H9 (cell line): ENCODE measurements around the gene KLC1. TPM values are rescaled to one million over a fixed set of nuclear protein-coding genes. Genes with fewer than 3 reads are reported as not detected.

Source experiments
- DNase-seq: peaks from one replicate; pipeline ENCODE4 v3.0.0-alpha.2; 2017
- H2AFZ ChIP-seq: one replicate; pipeline ENCODE4 v1.6.1; 2013; ENCODE audit warnings: mild to moderate bottlenecking, low read length, control low read depth, moderate library complexity
- H2AK5ac ChIP-seq: 2 replicates; pipeline ENCODE4 v1.6.1; 2013; ENCODE audit warnings: low read length, control low read depth, mixed read lengths; ENCODE audit not compliant: insufficient read length
- H2BK120ac ChIP-seq: one replicate; pipeline ENCODE4 v1.6.1; 2013; ENCODE audit warnings: low read depth, mild to moderate bottlenecking, low read length, control low read depth, inconsistent platforms; ENCODE audit not compliant: poor library complexity, severe bottlenecking
- H2BK12ac ChIP-seq: 2 replicates; pipeline ENCODE4 v1.6.1; 2013; ENCODE audit warnings: low read length, control low read depth, mixed read lengths, low read depth; ENCODE audit not compliant: insufficient read length
- H2BK15ac ChIP-seq: 2 replicates; pipeline ENCODE4 v1.6.1; 2013; ENCODE audit warnings: low read depth, low read length, control low read depth
- H2BK20ac ChIP-seq: one replicate; pipeline ENCODE4 v1.6.1; 2013; ENCODE audit warnings: low read depth, mild to moderate bottlenecking, low read length, control low read depth, inconsistent platforms; ENCODE audit not compliant: poor library complexity, severe bottlenecking
- H2BK5ac ChIP-seq: 2 replicates; pipeline ENCODE4 v1.6.1; 2013; ENCODE audit warnings: low read length, control low read depth, mixed read lengths; ENCODE audit not compliant: insufficient read length
- H3K14ac ChIP-seq: 2 replicates; pipeline ENCODE4 v1.6.1; 2013; ENCODE audit warnings: low read length, control low read depth; ENCODE audit not compliant: insufficient read depth
- H3K18ac ChIP-seq: 2 replicates; pipeline ENCODE4 v1.6.1; 2013; ENCODE audit warnings: low read depth, mild to moderate bottlenecking, mixed read lengths, low read length, control low read depth; ENCODE audit not compliant: insufficient read length
- H3K23ac ChIP-seq: 2 replicates; pipeline ENCODE4 v1.6.1; 2013; ENCODE audit warnings: low read length, control low read depth, mixed read lengths, low read depth; ENCODE audit not compliant: insufficient read length
- H3K23me2 ChIP-seq: 2 replicates; pipeline ENCODE4 v1.6.1; 2013; ENCODE audit warnings: low read depth, mild to moderate bottlenecking, mixed read lengths, low read length, control low read depth; ENCODE audit not compliant: insufficient read length, poor library complexity, severe bottlenecking
- H3K27ac ChIP-seq: 2 replicates; pipeline ENCODE4 v1.5.1; 2013; ENCODE audit warnings: low read length, control low read depth, mixed read lengths, low read depth; ENCODE audit not compliant: insufficient read length
- H3K27me3 ChIP-seq: 2 replicates; pipeline ENCODE4 v1.6.1; 2013; ENCODE audit warnings: low read length, control low read depth, inconsistent platforms; ENCODE audit not compliant: insufficient read depth
- H3K4ac ChIP-seq: 2 replicates; pipeline ENCODE4 v1.6.1; 2013; ENCODE audit warnings: low read depth, mild to moderate bottlenecking, control low read depth, inconsistent platforms, low read length, moderate library complexity
- H3K4me1 ChIP-seq: 2 replicates; pipeline ENCODE4 v1.6.1; 2013; ENCODE audit warnings: low read length, control low read depth, inconsistent platforms; ENCODE audit not compliant: insufficient read depth
- H3K4me2 ChIP-seq: 2 replicates; pipeline ENCODE4 v1.6.1; 2013; ENCODE audit warnings: low read length, control low read depth, mixed read lengths; ENCODE audit not compliant: insufficient read length, insufficient read depth
- H3K56ac ChIP-seq: 2 replicates; pipeline ENCODE4 v1.6.1; 2013; ENCODE audit warnings: low read depth, mild to moderate bottlenecking, mixed read lengths, low read length, control low read depth; ENCODE audit not compliant: insufficient read length
- H3K79me1 ChIP-seq: 2 replicates; pipeline ENCODE4 v1.6.1; 2013; ENCODE audit warnings: low read depth, mild to moderate bottlenecking, moderate library complexity, low read length, control low read depth, inconsistent platforms; ENCODE audit not compliant: insufficient read depth, poor library complexity, severe bottlenecking
- H3K79me2 ChIP-seq: 2 replicates; pipeline ENCODE4 v1.6.1; 2013; ENCODE audit warnings: low read length, control low read depth, inconsistent platforms; ENCODE audit not compliant: insufficient read depth
- H3K9ac ChIP-seq: 2 replicates; pipeline ENCODE4 v1.6.1; 2013; ENCODE audit warnings: low read length, control low read depth, mixed read lengths; ENCODE audit not compliant: insufficient read length; ENCODE audit errors: extremely low read depth
- H3K9me3 ChIP-seq: one replicate; pipeline ENCODE4 v1.6.1; 2013; ENCODE audit warnings: low read depth, low read length, inconsistent platforms; ENCODE audit not compliant: control insufficient read depth
- H3T11ph ChIP-seq: one replicate; pipeline ENCODE4 v1.6.1; 2013; ENCODE audit warnings: mild to moderate bottlenecking, low read length, control low read depth, inconsistent platforms
- H4K20me1 ChIP-seq: one replicate; pipeline ENCODE4 v1.6.1; 2013; ENCODE audit not compliant: control insufficient read depth, insufficient read length, insufficient read depth
- H4K5ac ChIP-seq: 2 replicates; pipeline ENCODE4 v1.6.1; 2013; ENCODE audit warnings: low read depth, mild to moderate bottlenecking, mixed read lengths, low read length, control low read depth; ENCODE audit not compliant: insufficient read length
- H4K8ac ChIP-seq: replicated peaks from 2 replicates; pipeline ENCODE4 v1.6.1; 2013; ENCODE audit warnings: low read length, control low read depth, mixed read lengths, low read depth; ENCODE audit not compliant: insufficient read length
- H4K91ac ChIP-seq: 2 replicates; pipeline ENCODE4 v1.6.1; 2013; ENCODE audit warnings: low read depth, mild to moderate bottlenecking, moderate library complexity, mixed read lengths, low read length, control low read depth; ENCODE audit not compliant: insufficient read length
- H3K27ac Mint-ChIP-seq, 3 experiments: 2 replicates in 2 of 3; 3 replicates in 1 of 3; pipeline ENCODE4 v1.8.0; 2020 to 2021; ENCODE audit warnings: mixed read lengths in 3 of 3, mild to moderate bottlenecking in 1 of 3, moderate library complexity in 1 of 3
- H3K27me3 Mint-ChIP-seq: 2 replicates; pipeline ENCODE4 v1.8.0; 2021; ENCODE audit warnings: low read depth, mild to moderate bottlenecking, moderate library complexity, mixed read lengths
- H3K36me3 Mint-ChIP-seq, 3 experiments: 2 replicates in 2 of 3; 3 replicates in 1 of 3; pipeline ENCODE4 v1.8.0; 2020 to 2021; ENCODE audit warnings: low read depth in 3 of 3, mixed read lengths in 3 of 3; ENCODE audit not compliant: insufficient read depth in 1 of 3
- H3K4me1 Mint-ChIP-seq, 2 experiments: 2 replicates each; pipeline ENCODE4 v1.8.0; 2020; ENCODE audit warnings: mixed read lengths in 2 of 2
- H3K4me3 Mint-ChIP-seq, 2 experiments: 2 replicates in 1 of 2; 3 replicates in 1 of 2; pipeline ENCODE4 v1.8.0; 2020 to 2021; ENCODE audit warnings: mild to moderate bottlenecking in 2 of 2, mixed read lengths in 2 of 2, moderate library complexity in 1 of 2
- H3K9me3 Mint-ChIP-seq, 2 experiments: 2 replicates in 1 of 2; 3 replicates in 1 of 2; pipeline ENCODE4 v1.8.0; 2020; ENCODE audit warnings: mild to moderate bottlenecking in 2 of 2, mixed read lengths in 2 of 2, moderate library complexity in 1 of 2
- CTCF ChIP-seq: fragments of 200-600 bp; sonication (generic); conservative IDR thresholded peaks from 3 replicates; pipeline ENCODE4 v1.8.0; 2021; ENCODE audit warnings: antibody characterized with exemption, mild to moderate bottlenecking
- WGBS: extraction: QIAGEN DNeasy Blood & Tissue Kit; methylation state at CpG from one replicate; pipeline ENCODE4 v1.1.7; 2013; ENCODE audit warnings: missing lambda C conversion rate, low lambda C conversion rate, mixed read lengths; ENCODE audit not compliant: insufficient read length; ENCODE audit errors: extremely low coverage; 5-methylcytosine and 5-hydroxymethylcytosine counted together
- total RNA-seq: library from RNA; stranded (reverse); gene quantifications from 2 replicates; pipeline ENCODE4 v1.2.1, GENCODE V29; 2021

The KLC1 gene
- total RNA-seq, 1 experiment from 2014 or later: 143 TPM

GRCh38 chr14:103724116-103724515, 95.1 kb downstream of the KLC1 start:
- H4K8ac ChIP-seq: no peak overlapping the region
- no peak overlapping the region for H3K4me2 ChIP-seq
- H3K9me3 ChIP-seq: no peaks in the 10 kb centered on the region
- H3K4ac ChIP-seq: no peak overlapping the region
- H3K14ac ChIP-seq: no peak overlapping the region
- no peak overlapping the region; a peak in 2 of 7 replicates for H3K27ac Mint-ChIP-seq
- H2BK12ac ChIP-seq: no peak overlapping the region
- no peak overlapping the region for H2AFZ ChIP-seq
- no peak overlapping the region for H3K9ac ChIP-seq
- TF ChIP-seq CTCF: no peak
- no peaks in the 10 kb centered on the region; the same call in 1 of the 2 replicates for H3K79me2 ChIP-seq
- no peaks in the 10 kb centered on the region for H4K20me1 ChIP-seq
- WGBS: no CpG with 5 or more reads among the region's 20 CpGs
- no peak overlapping the region for H2BK20ac ChIP-seq
- no peak overlapping the region for H3K23ac ChIP-seq
- H2BK5ac ChIP-seq: no peak overlapping the region
- H2BK15ac ChIP-seq: no peak overlapping the region
- no peak overlapping the region for H3K18ac ChIP-seq
- H3K23me2 ChIP-seq: no peaks in the 10 kb centered on the region
- peaks cover 0 to 9% (median 7%) of the 10 kb centered on the region in 3 experiments; a peak in 5 of 7 replicates for H3K36me3 Mint-ChIP-seq
- peaks cover 7% of the 10 kb centered on the region for H3K79me1 ChIP-seq
- no peak overlapping the region for H3K56ac ChIP-seq
- no peak overlapping the region for H3K4me3 Mint-ChIP-seq
- DNase-seq: no peak
- no peak overlapping the region for H2BK120ac ChIP-seq
- H3K27ac ChIP-seq: no peak overlapping the region
- H3T11ph ChIP-seq: no peak overlapping the region
- no peaks in the 10 kb centered on the region for H3K27me3 Mint-ChIP-seq
- H4K91ac ChIP-seq: no peak overlapping the region
- H4K5ac ChIP-seq: no peak overlapping the region
- no peaks in the 10 kb centered on the region; the same call in 1 of the 2 replicates for H3K4me1 ChIP-seq
- H3K9me3 Mint-ChIP-seq: no peaks in the 10 kb centered on the region
- no peak overlapping the region for H2AK5ac ChIP-seq
- H3K27me3 ChIP-seq: no peaks in the 10 kb centered on the region
- peaks cover 0 to 6% of the 10 kb centered on the region in 2 experiments; a peak in 1 of 4 replicates for H3K4me1 Mint-ChIP-seq
